ENCODE measurements around the gene MAMDC4.
A peak's percentile ranks its signal among the peaks of the same experiment; 100 is the strongest.

Gene MAMDC4

DNA sequence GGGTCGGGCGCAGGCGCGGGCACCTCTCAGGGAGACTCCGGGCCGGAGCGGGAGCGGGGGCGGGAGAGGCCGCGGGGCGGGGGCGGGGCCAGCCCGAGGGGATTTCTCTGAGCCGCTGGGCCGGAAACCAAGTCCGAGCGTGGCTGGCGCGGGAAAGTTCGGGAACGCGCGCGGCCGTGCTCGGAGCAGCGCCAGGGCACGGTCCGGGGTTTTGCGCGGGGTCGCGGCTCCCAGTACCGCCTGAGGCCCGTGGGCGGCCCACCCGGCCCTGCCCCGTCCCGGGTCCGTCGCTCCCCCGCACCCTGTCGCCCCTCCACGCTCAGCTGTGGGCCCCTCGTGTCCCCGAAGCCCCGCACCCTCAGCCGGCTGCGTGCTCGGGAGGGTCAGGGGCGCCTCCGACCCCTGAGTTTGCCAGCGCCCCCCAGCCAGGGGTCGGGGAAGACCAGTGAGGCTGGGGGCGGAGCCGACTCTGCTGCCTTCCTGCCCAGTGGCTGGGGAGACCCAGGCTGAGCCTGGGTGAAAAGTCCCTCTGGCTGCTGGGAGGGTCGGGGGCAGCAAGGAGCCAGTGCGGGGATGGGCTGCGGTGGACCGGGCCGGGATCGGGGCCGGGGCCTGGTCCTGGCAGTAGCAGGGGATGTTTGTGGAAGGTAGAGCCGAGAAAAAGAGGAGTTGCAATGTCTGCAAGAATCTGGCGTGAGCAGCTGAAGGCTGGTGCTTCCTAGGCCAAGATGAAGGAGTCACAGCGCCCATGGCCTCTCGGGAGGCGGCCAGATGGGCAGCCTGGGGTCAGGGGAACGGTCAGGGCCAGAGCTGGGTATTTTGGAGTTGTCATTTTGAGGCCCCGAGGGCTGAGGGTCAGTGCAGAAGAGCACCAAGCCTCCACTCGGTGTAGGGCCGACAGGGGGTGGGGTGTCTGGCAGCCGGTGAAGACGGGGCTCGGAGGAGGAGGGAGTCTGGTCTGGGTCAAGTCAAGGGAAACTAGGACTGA, 34.8 kb downstream of the MAMDC4 start:
- peak; percentile 57 for DNase-seq (ENCODE audit: low spot score)

DNA sequence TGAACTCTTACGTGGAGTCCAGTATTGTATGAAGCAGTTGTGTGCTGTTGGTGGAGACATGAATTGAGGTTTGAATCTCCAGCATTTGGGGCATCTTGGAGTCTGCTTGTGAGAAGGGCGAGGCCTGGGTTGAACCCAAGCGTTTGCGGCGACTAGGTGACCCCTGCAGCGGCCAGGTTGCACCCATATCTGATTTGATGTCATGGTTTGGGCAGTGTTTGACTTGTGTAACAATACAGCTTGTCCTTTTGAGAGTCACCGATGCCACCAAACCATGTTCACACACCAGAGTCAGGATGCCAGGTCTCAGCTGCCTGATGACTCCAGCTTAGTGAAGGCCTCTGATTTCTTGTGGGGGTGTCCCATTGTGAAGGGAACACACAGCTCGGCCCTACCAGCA, 36.3 kb downstream of the MAMDC4 start:
- DNase-seq (ENCODE audit: low spot score) = no peak

GRCh38 chr9:136889858-136890257, 37.7 kb downstream of the MAMDC4 start:
- no peak for DNase-seq (ENCODE audit: low spot score)

- no peak for DNase-seq (ENCODE audit: low spot score)
These were observed 38.5 kb downstream of the MAMDC4 start for GRCh38 chr9:136890661-136891060.

DNA sequence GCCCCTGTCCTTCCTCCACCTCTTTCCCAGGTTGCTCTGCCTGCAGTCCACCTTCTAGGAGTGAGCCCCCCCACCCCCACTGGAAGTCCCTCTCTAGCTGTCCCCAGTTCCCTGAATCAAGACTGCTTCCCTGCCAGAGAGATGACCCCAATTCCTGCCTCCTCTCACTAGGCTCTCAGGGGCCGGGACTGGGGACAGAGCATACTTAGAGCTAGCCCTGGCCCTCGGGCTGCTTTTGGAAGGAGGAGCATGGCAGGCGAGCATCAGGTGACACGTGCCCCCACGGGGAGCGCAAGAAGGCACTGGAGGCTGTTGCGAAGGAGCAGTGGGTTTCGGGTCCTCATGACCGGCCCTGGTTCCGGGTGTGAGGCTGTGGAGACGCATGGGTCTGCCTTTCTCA, 43.9 kb downstream of the MAMDC4 start:
- no peak for DNase-seq (ENCODE audit: low spot score)

GRCh38 chr9:136898483-136899100, 46.4 kb downstream of the MAMDC4 start:
- DNase-seq (ENCODE audit: low spot score) = no peak

DNA sequence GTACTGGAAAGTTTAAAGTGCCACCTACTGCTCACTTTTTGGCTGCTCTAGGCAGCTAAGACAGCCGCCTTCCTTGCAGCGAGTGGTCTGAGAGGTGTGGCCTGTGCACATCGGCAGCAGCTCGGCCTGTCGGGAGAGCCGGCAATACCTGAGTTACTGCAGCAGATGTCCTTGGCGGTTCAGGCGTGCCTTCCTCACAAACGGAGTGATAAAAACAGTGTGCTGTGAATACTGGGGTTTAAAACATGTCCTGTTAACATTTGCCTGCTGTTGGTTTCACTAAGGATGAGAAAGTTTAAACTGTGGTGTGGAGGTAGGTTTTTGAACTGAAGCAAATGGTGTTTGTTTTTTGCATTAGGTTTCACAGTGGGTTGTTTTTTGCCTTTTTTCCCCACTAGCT, 47.0 kb downstream of the MAMDC4 start:
- no peak for DNase-seq (ENCODE audit: low spot score)

DNA sequence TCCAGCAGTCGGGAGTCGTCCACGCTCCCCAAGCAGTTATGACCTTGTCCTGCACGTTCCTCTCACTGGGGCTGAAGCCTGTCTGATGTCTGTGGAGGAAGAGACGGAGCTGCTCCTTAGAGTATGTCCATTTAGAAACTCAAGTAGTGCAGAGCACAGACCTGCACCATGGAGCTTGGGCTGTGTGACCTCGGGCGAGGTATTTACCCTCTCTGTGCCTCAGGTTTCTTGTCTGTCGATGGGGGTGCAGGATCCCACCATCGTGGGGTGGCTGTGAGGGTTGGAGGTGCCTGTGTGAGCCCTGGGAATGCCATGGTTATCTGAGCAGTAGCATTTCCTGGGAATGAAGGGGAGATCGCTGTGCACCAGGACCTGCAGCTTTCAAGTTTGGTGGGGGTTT, 48.4 kb downstream of the MAMDC4 start:
- no peak for DNase-seq (ENCODE audit: low spot score)

- DNase-seq (ENCODE audit: low spot score) = no peak
These were observed 48.9 kb downstream of the MAMDC4 start for GRCh38 chr9:136900988-136901515.

- DNase-seq (ENCODE audit: low spot score) = no peak
These were observed 49.5 kb downstream of the MAMDC4 start for GRCh38 chr9:136901516-136902258.

DNA sequence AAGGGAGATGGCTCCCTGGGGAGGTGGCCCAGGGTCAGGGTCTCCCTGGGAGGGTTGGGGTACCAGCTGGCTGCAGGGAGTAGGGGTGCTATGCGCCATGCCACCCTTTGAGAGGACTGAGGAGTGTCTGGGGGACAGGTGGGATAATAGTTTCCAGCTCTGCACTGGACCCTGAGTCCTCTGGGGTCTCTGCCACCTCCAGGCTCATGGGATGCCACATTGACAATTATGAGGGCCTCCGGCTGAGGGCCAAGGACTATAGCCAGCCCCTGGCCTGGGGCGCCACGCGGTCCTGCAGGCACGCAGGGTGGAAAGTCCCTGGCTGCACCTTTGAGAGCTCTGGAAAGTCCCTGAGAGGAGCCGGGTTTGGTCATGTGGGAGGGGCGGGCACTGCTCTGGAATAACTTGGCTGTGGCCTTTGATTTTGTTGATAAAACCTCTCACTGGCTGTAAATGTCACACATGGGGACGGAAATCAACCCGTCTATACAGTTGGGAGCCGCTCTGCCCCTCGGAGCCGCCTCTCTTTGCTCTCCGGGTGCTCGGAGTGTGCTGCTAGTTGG, 50.2 kb downstream of the MAMDC4 start:
- DNase-seq (ENCODE audit: low spot score) = no peak

DNA sequence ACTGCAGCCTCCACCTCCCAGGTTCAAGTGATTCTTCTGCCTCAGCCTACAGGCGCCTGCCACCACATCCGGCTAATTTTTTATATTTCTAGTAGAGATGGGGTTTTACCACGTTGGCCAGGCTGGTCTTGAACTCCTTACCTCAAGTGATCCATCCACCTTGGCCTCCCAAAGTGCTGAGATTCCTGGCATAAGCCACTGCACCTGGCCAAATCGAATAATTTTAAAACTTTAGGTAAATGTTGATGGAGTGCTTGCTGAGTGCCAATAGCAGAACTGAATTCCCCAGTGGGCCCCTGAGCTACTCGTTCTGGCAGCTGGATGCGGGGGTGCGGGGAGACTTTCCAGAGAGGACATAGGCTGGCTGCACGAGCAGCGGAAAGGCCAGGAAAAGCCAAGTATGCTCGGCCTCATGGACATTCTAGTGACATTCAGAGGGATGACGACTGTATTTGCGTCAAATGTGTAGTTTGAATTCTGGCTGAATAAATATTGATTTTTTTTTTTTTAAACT, 51.0 kb downstream of the MAMDC4 start:
- DNase-seq (ENCODE audit: low spot score) = no peak

DNA sequence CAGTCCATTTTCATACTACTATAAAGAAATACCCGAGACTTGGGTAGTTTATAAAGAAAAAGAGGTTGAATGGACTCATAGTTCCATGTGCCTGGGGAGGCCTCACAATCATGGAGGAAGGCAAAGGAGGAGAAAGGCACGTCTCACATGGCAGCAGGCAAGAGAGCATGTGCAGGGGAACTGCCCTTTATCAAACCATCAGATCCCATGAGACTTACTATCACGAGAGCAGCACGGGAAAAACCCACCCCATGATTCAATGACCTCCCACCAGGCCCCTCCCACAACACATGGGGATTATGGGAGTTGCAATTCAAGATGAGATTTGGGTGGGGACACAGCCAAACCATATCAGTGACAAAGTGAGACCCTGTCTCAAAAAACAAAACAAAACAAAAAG, 54.1 kb downstream of the MAMDC4 start:
- DNase-seq (ENCODE audit: low spot score) = no peak

- no peak for DNase-seq (ENCODE audit: low spot score)
These were observed 55.1 kb downstream of the MAMDC4 start for GRCh38 chr9:136907011-136907914.

Small RNA genes lying within 50 kb of the gene (small RNA-seq; reads per million reads assigned to genes)
- gene MIR4292 (0 reads per million in 2 experiments), gene MIR4479 (0.03 to 0.09 reads per million in 2 experiments)

Measured in SK-N-DZ (cell line).